ENCODE measurements around the gene CDH8.
"Not testable (repeated sequence)": the region's sequence is repeated elsewhere in the genome, so short reads cannot be mapped to it uniquely, and the experiment has no call there.

CDH8 gene

DNA sequence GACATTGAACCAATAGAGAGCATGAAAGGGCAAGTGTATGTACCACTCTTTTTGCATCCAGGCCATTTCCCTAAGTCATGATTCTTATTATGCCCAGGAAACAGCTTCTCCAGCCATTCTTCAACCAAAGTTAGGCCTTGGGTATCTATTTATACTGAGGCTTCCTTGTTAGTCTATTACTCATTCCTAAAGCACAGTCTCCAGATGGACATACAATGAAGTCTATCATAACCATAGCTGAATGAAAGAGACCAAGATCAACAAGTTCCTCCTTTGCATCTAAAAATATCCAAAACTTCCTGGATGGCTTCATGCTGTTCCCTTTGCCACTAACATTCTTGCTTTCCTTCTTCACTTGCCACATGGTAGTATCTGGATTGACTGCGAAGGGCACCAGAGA is 265.9 kb downstream of the CDH8 start:
- H3K27me3 Mint-ChIP-seq, result no peaks in the 10 kb centered on the region
- no peak overlapping the region for H3K4me3 Mint-ChIP-seq
- peaks cover 17% of the 10 kb centered on the region for H3K9me3 Mint-ChIP-seq
- H3K36me3 Mint-ChIP-seq (ENCODE audit: low read depth), result no peaks in the 10 kb centered on the region
- no peak overlapping the region for H3K27ac Mint-ChIP-seq
- H3K4me1 Mint-ChIP-seq (ENCODE audit: low read depth), result no peaks in the 10 kb centered on the region

DNA sequence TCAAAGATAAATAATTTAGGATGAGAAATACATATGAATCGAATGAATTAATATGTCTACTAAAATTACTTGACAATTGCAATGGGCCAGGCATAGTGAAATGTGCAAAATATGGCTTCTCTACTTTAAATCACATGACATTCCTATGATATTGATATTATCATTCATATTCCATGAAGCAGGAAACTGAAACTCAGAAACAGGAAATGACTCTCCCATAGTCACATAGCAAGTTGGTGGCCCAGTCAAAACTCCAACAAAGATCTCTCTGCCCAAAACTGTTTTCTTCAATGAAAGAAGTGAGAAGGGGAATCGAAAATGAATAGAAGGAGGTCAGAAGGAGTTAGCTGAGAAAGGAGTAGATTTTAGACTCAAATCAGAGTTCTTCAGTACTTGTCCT is 272.2 kb downstream of the CDH8 start:
- H3K4me3 Mint-ChIP-seq, result no peak overlapping the region
- H3K9me3 Mint-ChIP-seq, result peaks cover 11% of the 10 kb centered on the region
- H3K27ac Mint-ChIP-seq, result no peak overlapping the region
- no peaks in the 10 kb centered on the region for H3K36me3 Mint-ChIP-seq (ENCODE audit: low read depth)
- H3K4me1 Mint-ChIP-seq (ENCODE audit: low read depth), result no peaks in the 10 kb centered on the region
- H3K27me3 Mint-ChIP-seq, result no peaks in the 10 kb centered on the region

DNA sequence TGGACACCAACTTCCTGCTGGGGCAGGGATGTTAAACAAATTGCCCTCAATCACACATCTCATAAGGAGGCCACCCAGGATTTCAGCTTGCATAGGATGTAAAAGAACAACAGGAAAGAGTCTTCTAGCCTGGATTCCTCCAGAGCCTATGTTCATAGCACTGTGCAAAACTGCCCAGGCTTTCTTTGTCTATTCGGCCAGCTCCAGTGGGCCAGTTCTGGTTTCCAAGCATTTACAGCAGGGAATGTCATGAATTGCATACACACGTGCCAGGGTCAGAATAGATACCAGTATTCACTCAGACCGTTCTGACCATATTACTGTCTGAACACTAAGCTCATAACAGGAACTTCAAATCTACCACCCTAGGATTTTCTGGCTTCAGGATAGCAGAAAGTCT is 273.2 kb downstream of the CDH8 start:
- Mint-ChIP-seq H3K27ac (no peak overlapping the region), H3K36me3 (ENCODE audit: low read depth) (no peaks in the 10 kb centered on the region), H3K27me3 (no peaks in the 10 kb centered on the region), H3K9me3 (peaks cover 11% of the 10 kb centered on the region), H3K4me3 (no peak overlapping the region), H3K4me1 (ENCODE audit: low read depth) (no peaks in the 10 kb centered on the region)

DNA sequence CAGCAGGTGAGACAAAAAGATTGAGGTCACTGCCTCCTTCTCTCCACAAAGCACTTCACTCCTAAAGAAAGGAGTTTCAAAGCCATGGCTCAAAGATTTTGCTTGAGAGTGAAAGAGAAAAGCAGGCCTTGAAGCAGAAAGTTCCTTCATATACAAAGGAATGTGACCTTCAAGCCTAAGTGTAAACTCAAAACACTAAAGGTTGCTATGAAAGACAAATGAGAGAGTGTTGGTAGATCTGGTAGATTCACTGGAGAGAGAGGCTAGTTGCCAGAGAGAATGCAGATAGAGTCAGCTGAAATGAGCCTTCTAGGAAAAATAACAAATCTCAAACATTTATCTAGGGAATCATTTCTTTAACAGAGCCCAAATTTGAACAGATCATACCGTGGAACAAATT is 305.2 kb downstream of the CDH8 start:
- H3K9me3 Mint-ChIP-seq, result peaks cover 40% of the 10 kb centered on the region
- H3K27ac Mint-ChIP-seq, result no peak overlapping the region
- H3K36me3 Mint-ChIP-seq (ENCODE audit: low read depth), result no peaks in the 10 kb centered on the region
- no peaks in the 10 kb centered on the region for H3K27me3 Mint-ChIP-seq
- no peaks in the 10 kb centered on the region for H3K4me1 Mint-ChIP-seq (ENCODE audit: low read depth)
- no peak overlapping the region for H3K4me3 Mint-ChIP-seq

DNA sequence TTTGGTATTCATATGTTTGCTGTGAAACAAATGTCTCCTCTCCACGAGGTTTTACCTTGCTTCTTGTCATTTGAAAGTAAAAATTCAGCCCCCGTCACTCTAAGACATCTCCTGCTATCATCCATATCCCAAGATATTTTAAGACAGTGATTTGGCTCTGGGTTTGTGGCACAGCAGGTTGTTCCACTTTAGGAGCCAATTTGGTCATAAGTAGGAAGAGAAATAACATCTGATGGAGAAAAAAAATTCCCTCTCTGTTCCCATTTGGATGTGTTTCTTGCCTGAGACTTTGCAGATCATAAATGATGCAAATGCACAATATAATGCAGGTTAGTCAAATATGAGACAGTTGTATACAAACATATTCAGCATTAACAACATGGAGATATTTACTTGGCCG is 309.5 kb downstream of the CDH8 start:
- Mint-ChIP-seq H3K4me1 (ENCODE audit: low read depth) (no peaks in the 10 kb centered on the region), H3K36me3 (ENCODE audit: low read depth) (no peaks in the 10 kb centered on the region), H3K9me3 (peaks cover 25% of the 10 kb centered on the region), H3K27ac (no peak overlapping the region), H3K27me3 (no peaks in the 10 kb centered on the region), H3K4me3 (no peak overlapping the region)

DNA sequence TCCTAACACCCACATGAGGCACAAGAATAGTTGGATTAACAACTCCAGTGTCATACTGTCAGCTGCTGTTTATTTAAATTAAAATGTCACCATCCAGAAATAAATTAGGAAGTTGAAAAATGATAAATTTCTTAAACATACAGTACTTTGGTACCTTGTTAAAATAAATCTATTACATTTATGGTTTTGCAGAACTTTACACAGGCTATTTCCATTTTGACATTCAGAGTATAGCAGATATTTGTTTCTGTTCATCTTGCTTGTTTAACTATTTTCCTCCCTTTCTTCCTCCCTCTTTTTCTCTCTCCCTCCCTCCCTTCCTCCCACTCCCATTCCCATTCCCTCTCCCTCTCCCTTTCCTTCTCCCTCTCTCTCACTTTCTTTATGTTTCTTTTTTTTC is 310.1 kb downstream of the CDH8 start:
- no peaks in the 10 kb centered on the region for H3K4me1 Mint-ChIP-seq (ENCODE audit: low read depth)
- H3K9me3 Mint-ChIP-seq, result peaks cover 21% of the 10 kb centered on the region
- no peak overlapping the region for H3K4me3 Mint-ChIP-seq
- no peaks in the 10 kb centered on the region for H3K36me3 Mint-ChIP-seq (ENCODE audit: low read depth)
- H3K27me3 Mint-ChIP-seq, result no peaks in the 10 kb centered on the region
- H3K27ac Mint-ChIP-seq, result no peak overlapping the region

DNA sequence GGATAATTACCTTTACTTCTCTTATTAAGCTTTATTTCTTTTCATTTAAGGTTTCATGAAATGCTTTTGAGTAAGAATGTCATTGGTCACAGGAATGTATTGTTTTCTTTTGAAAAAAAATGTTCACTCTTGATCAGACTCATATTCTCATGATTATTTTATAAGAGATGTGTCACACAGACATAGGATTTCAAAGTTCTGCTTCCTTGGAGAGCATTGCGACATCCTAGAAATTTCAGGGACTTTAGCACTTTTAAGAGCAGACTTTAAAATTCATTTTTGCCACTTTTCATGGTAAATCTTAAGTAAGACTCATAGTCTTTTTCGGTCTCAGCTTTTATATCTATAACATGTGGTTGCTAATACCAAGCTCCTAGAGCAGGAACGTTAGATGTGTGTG is 314.7 kb downstream of the CDH8 start:
- H3K9me3 Mint-ChIP-seq, result peaks cover 12% of the 10 kb centered on the region
- no peaks in the 10 kb centered on the region for H3K4me1 Mint-ChIP-seq (ENCODE audit: low read depth)
- H3K4me3 Mint-ChIP-seq, result no peak overlapping the region
- H3K36me3 Mint-ChIP-seq (ENCODE audit: low read depth), result no peaks in the 10 kb centered on the region
- no peaks in the 10 kb centered on the region for H3K27me3 Mint-ChIP-seq
- H3K27ac Mint-ChIP-seq, result no peak overlapping the region

DNA sequence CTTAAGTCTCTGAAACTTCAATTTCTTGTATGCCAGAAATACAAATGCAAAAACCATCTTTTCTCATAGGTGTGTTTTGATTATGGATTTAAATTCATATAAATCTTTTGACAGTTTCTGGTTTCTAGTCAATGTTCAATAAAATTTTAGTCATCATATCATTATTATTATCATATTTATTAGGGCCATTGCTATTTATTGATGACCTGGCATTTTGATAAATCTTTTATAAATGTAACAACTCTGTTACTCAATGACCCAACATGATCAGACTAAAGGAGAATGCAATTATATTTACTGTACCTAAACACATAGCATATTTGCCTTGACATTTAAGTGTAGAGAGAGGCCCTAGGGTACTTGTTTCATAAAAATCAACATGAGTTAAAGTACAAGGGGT is 320.8 kb downstream of the CDH8 start:
- Mint-ChIP-seq H3K27me3 (no peaks in the 10 kb centered on the region), H3K36me3 (ENCODE audit: low read depth) (no peaks in the 10 kb centered on the region), H3K27ac (no peak overlapping the region), H3K4me3 (no peak overlapping the region), H3K4me1 (ENCODE audit: low read depth) (no peaks in the 10 kb centered on the region), H3K9me3 (peaks cover 9% of the 10 kb centered on the region)

DNA sequence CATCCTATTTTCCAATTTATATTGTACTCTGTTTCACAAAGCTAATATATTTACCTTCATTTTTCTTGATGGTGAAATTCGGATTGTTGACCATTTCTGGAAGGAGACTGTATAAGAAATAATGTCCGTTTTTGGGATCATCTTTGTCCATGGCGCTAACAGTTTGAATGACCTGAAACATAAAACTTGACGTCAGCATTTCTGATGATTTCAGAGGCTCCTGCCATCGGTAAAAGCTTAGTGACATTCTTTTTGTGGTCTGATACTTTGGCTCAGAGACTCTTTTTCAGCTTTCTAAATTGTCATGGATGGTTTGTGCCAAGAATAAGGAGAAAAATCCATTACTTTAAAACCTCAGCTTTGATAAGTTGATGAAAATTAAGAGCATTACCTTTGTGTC is 322.5 kb downstream of the CDH8 start:
- Mint-ChIP-seq H3K36me3 (ENCODE audit: low read depth) (no peaks in the 10 kb centered on the region), H3K4me3 (no peak overlapping the region), H3K27me3 (no peaks in the 10 kb centered on the region), H3K9me3 (peaks cover 4% of the 10 kb centered on the region), H3K4me1 (ENCODE audit: low read depth) (no peaks in the 10 kb centered on the region), H3K27ac (no peak overlapping the region)

DNA sequence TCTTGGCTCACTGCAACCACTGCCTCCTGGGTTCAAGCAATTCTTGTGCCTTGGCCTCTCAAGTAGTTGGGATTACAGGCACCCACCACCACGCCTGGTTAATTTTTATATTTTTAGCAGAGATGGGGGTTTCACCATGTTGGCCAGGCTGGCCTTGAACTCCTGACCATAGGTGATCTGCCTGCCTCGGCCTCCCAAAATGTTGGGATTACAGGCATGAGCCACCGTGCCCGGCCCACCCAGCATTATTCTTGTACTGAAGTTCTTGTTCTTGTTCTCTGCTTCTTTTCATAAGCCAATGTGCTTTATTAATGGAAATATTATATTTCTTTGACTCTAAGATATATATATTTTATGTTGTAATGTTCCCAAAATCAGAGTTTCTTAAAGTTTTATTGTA is 336.6 kb downstream of the CDH8 start:
- H3K27me3 Mint-ChIP-seq; H3K4me3 Mint-ChIP-seq; H3K4me1 Mint-ChIP-seq (ENCODE audit: low read depth); H3K9me3 Mint-ChIP-seq; H3K36me3 Mint-ChIP-seq (ENCODE audit: low read depth); H3K27ac Mint-ChIP-seq: not testable (repeated sequence)

DNA sequence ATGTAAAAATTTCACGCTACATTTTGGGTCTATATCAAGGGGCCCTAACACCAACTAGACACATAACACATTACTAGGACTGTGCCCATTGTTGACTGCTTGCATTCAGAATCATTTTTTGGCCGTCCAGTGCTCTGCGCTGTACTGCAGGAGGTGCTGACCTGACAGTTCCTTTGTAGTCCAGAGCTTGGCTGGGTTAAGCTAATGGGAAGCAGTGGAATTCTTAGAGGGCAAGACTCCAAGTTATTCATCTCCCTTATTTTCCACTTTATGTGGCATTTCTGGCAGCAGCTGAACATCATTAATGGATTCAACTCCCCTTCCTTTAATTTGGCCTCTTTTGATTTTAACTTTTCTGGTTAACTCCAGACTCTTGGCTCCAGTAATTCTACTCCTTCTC is 351.7 kb downstream of the CDH8 start:
- no peaks in the 10 kb centered on the region for H3K27me3 Mint-ChIP-seq
- no peaks in the 10 kb centered on the region for H3K4me1 Mint-ChIP-seq (ENCODE audit: low read depth)

DNA sequence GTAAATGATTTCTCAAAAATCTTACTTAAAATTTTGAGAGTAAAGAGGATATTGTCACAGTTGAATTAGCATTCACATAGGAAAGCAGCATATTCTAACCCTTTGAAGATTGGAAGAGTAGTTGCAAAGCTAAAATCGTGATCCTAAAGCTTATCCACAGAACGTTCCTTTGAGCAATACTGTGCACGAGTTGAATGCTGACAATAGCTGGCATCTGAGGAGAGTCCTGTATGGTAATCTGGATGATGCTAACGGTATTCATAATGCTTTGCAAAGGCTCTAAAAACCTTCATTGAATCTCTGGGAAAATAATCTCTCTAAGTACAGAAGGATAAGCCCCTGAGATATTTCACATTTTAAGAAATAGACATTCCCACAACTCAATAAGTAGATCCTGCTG is 354.6 kb downstream of the CDH8 start:
- no peak overlapping the region for H3K4me3 Mint-ChIP-seq
- H3K9me3 Mint-ChIP-seq, result peaks cover 14% of the 10 kb centered on the region
- H3K36me3 Mint-ChIP-seq (ENCODE audit: low read depth), result no peaks in the 10 kb centered on the region
- no peak overlapping the region for H3K27ac Mint-ChIP-seq
- H3K4me1 Mint-ChIP-seq (ENCODE audit: low read depth), result no peaks in the 10 kb centered on the region
- no peaks in the 10 kb centered on the region for H3K27me3 Mint-ChIP-seq

More for the DNA sequence above, 351.7 kb downstream of the CDH8 start:
- peaks cover 11% of the 10 kb centered on the region for H3K9me3 Mint-ChIP-seq
- no peak overlapping the region for H3K27ac Mint-ChIP-seq
- H3K36me3 Mint-ChIP-seq (ENCODE audit: low read depth), result no peaks in the 10 kb centered on the region
- H3K4me3 Mint-ChIP-seq, result no peak overlapping the region

DNA sequence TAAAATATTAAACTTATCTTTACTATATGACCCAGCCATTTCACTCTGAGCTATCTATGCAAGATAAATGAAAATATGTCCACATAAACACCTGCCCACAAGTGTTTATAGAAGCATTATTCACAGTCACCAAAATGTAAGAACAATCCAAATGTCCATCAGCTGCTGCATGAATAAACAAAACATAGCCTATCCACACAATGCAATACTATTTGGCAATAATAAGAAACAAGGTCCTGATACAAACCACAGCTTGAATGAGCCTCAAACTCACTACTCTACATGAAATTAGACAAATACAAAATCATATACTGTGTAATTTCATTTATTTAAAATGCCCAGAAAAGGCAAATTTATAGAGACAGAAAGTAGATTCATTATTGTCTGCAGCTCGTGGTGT is 355.1 kb downstream of the CDH8 start:
- no peak overlapping the region for H3K4me3 Mint-ChIP-seq
- no peaks in the 10 kb centered on the region for H3K27me3 Mint-ChIP-seq
- peaks cover 11% of the 10 kb centered on the region for H3K9me3 Mint-ChIP-seq

DNA sequence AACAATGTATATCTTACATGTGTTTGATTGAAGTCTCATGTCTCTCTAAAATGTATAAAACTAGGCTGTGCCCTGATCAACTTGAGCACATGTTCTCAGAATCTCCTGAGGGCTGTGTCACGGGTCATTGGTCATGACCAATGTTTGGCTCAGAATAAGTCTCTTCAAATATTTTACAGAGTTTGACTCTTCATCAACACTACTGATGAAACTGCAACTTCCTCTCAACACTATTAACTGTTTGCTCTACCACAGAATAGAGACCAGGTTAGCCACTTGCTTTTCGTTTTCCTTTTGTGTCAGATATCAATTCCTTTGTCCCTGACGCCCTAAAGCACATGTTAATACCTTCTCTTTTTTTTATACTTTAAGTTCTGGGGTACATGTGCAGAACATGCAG is 358.1 kb downstream of the CDH8 start:
- H3K4me1 Mint-ChIP-seq (ENCODE audit: low read depth), result no peaks in the 10 kb centered on the region
- H3K4me3 Mint-ChIP-seq, result no peak overlapping the region
- peaks cover 19% of the 10 kb centered on the region for H3K9me3 Mint-ChIP-seq
- no peaks in the 10 kb centered on the region for H3K36me3 Mint-ChIP-seq (ENCODE audit: low read depth)
- H3K27ac Mint-ChIP-seq, result no peak overlapping the region
- no peaks in the 10 kb centered on the region for H3K27me3 Mint-ChIP-seq

More for the DNA sequence above, 355.1 kb downstream of the CDH8 start:
- Mint-ChIP-seq H3K36me3 (ENCODE audit: low read depth) (no peaks in the 10 kb centered on the region), H3K4me1 (ENCODE audit: low read depth) (no peaks in the 10 kb centered on the region), H3K27ac (no peak overlapping the region)

DNA sequence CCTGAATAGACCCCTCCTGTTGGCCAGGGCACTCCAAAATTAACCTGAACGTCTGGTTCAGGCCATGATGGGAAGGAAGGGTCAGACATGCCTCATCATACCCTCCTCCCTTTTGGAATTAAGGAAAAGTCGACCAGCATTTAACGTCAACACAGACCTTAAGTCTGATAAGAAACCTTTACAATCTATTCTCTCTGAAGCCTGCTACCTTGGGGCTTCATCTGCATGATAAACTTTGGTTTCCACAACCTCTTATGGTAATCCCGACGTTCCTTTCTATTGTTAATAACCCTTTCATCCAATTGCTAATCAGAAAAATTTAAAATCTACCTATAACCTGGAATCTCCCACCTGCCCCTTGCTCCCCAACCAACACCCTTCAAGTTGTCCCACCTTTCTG is 358.5 kb downstream of the CDH8 start:
- H3K27me3 Mint-ChIP-seq, result no peaks in the 10 kb centered on the region
- H3K27ac Mint-ChIP-seq, result no peak overlapping the region
- no peaks in the 10 kb centered on the region for H3K36me3 Mint-ChIP-seq (ENCODE audit: low read depth)
- no peaks in the 10 kb centered on the region for H3K4me1 Mint-ChIP-seq (ENCODE audit: low read depth)
- H3K4me3 Mint-ChIP-seq, result no peak overlapping the region
- H3K9me3 Mint-ChIP-seq, result peaks cover 19% of the 10 kb centered on the region

DNA sequence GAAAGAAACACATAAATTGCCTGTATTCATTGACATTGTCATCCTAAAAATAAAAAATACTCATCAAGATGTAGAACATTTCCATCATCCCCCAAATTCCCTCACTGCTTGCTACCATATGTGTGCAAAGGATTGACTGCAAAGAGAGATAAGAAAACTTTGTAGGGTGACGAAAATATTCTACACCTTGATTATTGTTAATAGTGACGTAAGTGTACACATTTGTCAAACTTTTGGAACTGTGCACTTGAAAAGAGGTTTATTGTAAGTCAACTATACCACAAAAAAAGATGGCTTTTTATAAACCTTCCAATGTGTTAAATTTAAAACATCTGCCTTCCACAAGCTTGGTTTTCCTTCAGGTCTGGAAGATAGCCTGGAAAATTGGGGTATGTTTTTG is 359.5 kb downstream of the CDH8 start:
- Mint-ChIP-seq H3K9me3 (peaks cover 19% of the 10 kb centered on the region), H3K27ac (no peak overlapping the region), H3K4me1 (ENCODE audit: low read depth) (no peaks in the 10 kb centered on the region), H3K27me3 (no peaks in the 10 kb centered on the region), H3K4me3 (no peak overlapping the region), H3K36me3 (ENCODE audit: low read depth) (no peaks in the 10 kb centered on the region)

DNA sequence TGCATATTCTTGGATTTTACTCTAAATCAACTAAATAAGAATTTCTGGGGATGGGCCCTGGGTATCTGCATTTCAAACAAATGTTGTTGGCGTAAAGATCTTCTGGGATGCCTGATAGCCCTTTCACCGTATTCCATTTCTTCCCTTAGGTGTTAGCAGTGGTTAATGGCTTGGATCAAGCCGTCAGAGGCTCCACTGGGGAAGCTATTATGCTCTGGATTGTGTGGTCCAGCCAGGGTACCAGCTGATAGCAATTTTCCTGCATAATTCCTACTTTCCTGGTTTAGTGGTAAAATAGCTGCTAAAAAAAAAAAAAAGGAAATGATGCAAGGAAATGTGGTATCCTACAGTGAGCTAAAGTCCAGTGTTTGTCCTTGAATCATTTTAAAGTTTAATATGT is 365.1 kb downstream of the CDH8 start:
- Mint-ChIP-seq H3K4me1 (ENCODE audit: low read depth) (no peaks in the 10 kb centered on the region), H3K4me3 (no peak overlapping the region), H3K27ac (no peak overlapping the region), H3K9me3 (peaks cover 20% of the 10 kb centered on the region), H3K36me3 (ENCODE audit: low read depth) (no peaks in the 10 kb centered on the region), H3K27me3 (no peaks in the 10 kb centered on the region)

Measured in stimulated activated naive CD8-positive, alpha-beta T cell treated with anti-CD3 and anti-CD28 coated beads, Interleukin-15, Interleukin-2, amounts not matched to agents 100 ng/mL and 50 ng/mL, for 24 hours (primary cell).